Neuronal stem cell (in vitro differentiated cells): ENCODE results near the gene SZT2.

Experiments
- DNase-seq: peaks from one replicate; pipeline ENCODE4 v3.0.0-alpha.2; 2013; ENCODE audit warnings: low spot score
- H2AFZ ChIP-seq: one replicate; pipeline ENCODE4 v1.6.1; 2013; ENCODE audit warnings: mild to moderate bottlenecking, low read length, inconsistent platforms
- H2AK5ac ChIP-seq: 2 replicates; pipeline ENCODE4 v1.6.1; 2013; ENCODE audit warnings: low read depth, mild to moderate bottlenecking, inconsistent platforms, low read length, moderate library complexity, mixed read lengths
- H2BK120ac ChIP-seq: 2 replicates; pipeline ENCODE4 v1.6.1; 2013; ENCODE audit warnings: low read depth, mild to moderate bottlenecking, inconsistent platforms, low read length, moderate library complexity, mixed read lengths
- H2BK12ac ChIP-seq: one replicate; pipeline ENCODE4 v1.6.1; 2013; ENCODE audit warnings: low read length, inconsistent platforms
- H2BK15ac ChIP-seq: 2 replicates; pipeline ENCODE4 v1.6.1; 2013; ENCODE audit warnings: mild to moderate bottlenecking, low read length, inconsistent platforms, mixed read lengths
- H2BK5ac ChIP-seq: one replicate; pipeline ENCODE4 v1.6.1; 2013; ENCODE audit warnings: inconsistent platforms, mild to moderate bottlenecking, low read length, moderate library complexity
- H3K14ac ChIP-seq: one replicate; pipeline ENCODE4 v1.6.1; 2013; ENCODE audit warnings: low read length, inconsistent platforms
- H3K18ac ChIP-seq: 2 replicates; pipeline ENCODE4 v1.6.1; 2013; ENCODE audit warnings: low read length, inconsistent platforms
- H3K23ac ChIP-seq: 2 replicates; pipeline ENCODE4 v1.6.1; 2013; ENCODE audit warnings: low read depth, mild to moderate bottlenecking, mixed read lengths, low read length, inconsistent platforms; ENCODE audit not compliant: poor library complexity
- H3K27ac ChIP-seq: replicated peaks from 3 replicates; pipeline ENCODE4 v1.5.1; 2013; ENCODE audit warnings: low read length, inconsistent platforms
- H3K27me3 ChIP-seq, 3 experiments: 2 replicates each; pipeline ENCODE4 v1.6.1; 2013; ENCODE audit warnings: low read length in 3 of 3, mild to moderate bottlenecking in 2 of 3, inconsistent platforms in 1 of 3, low read depth in 1 of 3, mixed read lengths in 1 of 3, moderate library complexity in 1 of 3; ENCODE audit not compliant: control insufficient read depth in 3 of 3, insufficient read depth in 3 of 3
- H3K36me3 ChIP-seq, 2 donors: replicated peaks in 1 of 2; 2 replicates each; pipeline ENCODE4 v1.6.1; 2013; ENCODE audit warnings: low read length in 2 of 2; ENCODE audit not compliant: control insufficient read depth in 2 of 2, insufficient read depth in 2 of 2
- H3K4ac ChIP-seq: 2 replicates; pipeline ENCODE4 v1.6.1; 2013; ENCODE audit warnings: inconsistent platforms, mild to moderate bottlenecking, low read length, moderate library complexity
- H3K4me1 ChIP-seq, 2 donors: 1 replicate in 1 of 2; 2 replicates in 1 of 2; pipeline ENCODE4 v1.6.1; 2013; ENCODE audit warnings: low read length in 2 of 2, low read depth in 1 of 2; ENCODE audit not compliant: control insufficient read depth in 2 of 2, insufficient read depth in 1 of 2
- H3K4me2 ChIP-seq: one replicate; pipeline ENCODE4 v1.6.1; 2013; ENCODE audit warnings: mild to moderate bottlenecking, low read length, inconsistent platforms; ENCODE audit not compliant: insufficient read depth, poor library complexity, severe bottlenecking
- H3K4me3 ChIP-seq, 2 donors: 2 replicates each; pipeline ENCODE4 v1.5.1; 2013; ENCODE audit warnings: low read length in 2 of 2, mild to moderate bottlenecking in 2 of 2, inconsistent platforms in 1 of 2, moderate library complexity in 1 of 2
- H3K79me1 ChIP-seq: one replicate; pipeline ENCODE4 v1.6.1; 2013; ENCODE audit warnings: low read depth, mild to moderate bottlenecking, inconsistent platforms, low read length, moderate library complexity
- H3K9ac ChIP-seq: one replicate; pipeline ENCODE4 v1.6.1; 2013; ENCODE audit warnings: mild to moderate bottlenecking, low read depth, low read length, inconsistent platforms; ENCODE audit not compliant: poor library complexity
- H3K9me3 ChIP-seq, 2 donors: replicated peaks in 1 of 2; 2 replicates each; pipeline versions ENCODE3 to v1.6.1; 2013; ENCODE audit warnings: low read length in 2 of 2, mild to moderate bottlenecking in 2 of 2, inconsistent platforms in 1 of 2, low read depth in 1 of 2, mixed read lengths in 1 of 2, moderate library complexity in 1 of 2; ENCODE audit not compliant: control insufficient read depth in 2 of 2, insufficient read depth in 1 of 2
- H4K8ac ChIP-seq: one replicate; pipeline ENCODE4 v1.6.1; 2013; ENCODE audit warnings: low read depth, mild to moderate bottlenecking, inconsistent platforms, low read length, moderate library complexity
- H4K91ac ChIP-seq: one replicate; pipeline ENCODE4 v1.6.1; 2013; ENCODE audit warnings: low read length, low read depth, mild to moderate bottlenecking, inconsistent platforms; ENCODE audit not compliant: poor library complexity
- WGBS, 2 donors: extraction: QIAGEN DNeasy Blood & Tissue Kit; methylation state at CpG; one replicate each; pipeline ENCODE4 v1.1.7; 2013; ENCODE audit warnings: missing lambda C conversion rate in 2 of 2, mixed read lengths in 1 of 2; ENCODE audit not compliant: insufficient read length in 2 of 2, insufficient replicate concordance in 1 of 2; ENCODE audit errors: extremely low coverage in 2 of 2; 5-methylcytosine and 5-hydroxymethylcytosine counted together

SZT2 gene

DNA sequence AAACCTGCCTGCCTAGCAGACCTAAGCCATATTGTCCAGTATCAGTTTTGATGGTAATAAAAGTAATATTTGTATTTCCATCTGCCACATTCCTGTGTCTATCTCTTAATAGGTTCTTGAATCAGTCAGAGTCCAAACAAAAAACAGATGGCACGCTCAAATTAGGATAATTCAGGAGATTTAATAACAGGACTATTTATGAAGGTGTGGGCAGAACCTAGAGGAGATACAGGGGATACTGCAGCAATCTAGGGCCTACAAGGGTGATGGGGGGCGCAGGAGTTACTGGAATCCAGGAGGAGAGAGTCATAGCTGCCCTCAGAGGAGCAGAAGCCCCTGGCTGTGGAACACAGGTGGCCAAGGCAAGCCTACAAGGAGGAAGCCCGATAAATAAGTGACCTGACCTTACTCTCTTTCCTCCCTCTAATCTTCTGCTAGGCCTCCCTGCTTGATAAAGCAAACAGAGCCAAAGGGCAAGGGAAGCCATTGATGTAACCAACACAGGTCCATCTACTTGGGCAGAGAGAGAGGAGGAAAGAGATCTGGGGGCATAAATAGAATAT is 75.9 kb downstream of the SZT2 start:
- H2BK120ac ChIP-seq = no peak overlapping the region
- no peak overlapping the region for H3K4me2 ChIP-seq
- WGBS, 2 donors = no CpG with 5 or more reads among the region's 3 CpGs
- no peak overlapping the region for H2AFZ ChIP-seq
- H3K4ac ChIP-seq = no peak overlapping the region
- no peaks in the 10 kb centered on the region for H3K4me1 ChIP-seq
- no peak overlapping the region for H3K27ac ChIP-seq
- H4K91ac ChIP-seq = no peak overlapping the region
- no peak overlapping the region for H2BK5ac ChIP-seq
- no peak for DNase-seq
- no peak overlapping the region for H2BK12ac ChIP-seq
- no peak overlapping the region for H4K8ac ChIP-seq
- H2AK5ac ChIP-seq = no peak overlapping the region
- no peaks in the 10 kb centered on the region for H3K79me1 ChIP-seq
- no peaks in the 10 kb centered on the region for H3K36me3 ChIP-seq
- H3K27me3 ChIP-seq = no peaks in the 10 kb centered on the region
- H2BK15ac ChIP-seq = no peak overlapping the region
- H3K18ac ChIP-seq = no peak overlapping the region
- no peak overlapping the region for H3K23ac ChIP-seq
- no peak overlapping the region for H3K14ac ChIP-seq
- no peak overlapping the region for H3K4me3 ChIP-seq
- H3K9me3 ChIP-seq = peaks cover 2 to 3% of the 10 kb centered on the region in 2 donors
- no peak overlapping the region for H3K9ac ChIP-seq

GRCh38 chr1:43466403-43466802 is 76.7 kb downstream of the SZT2 start:
- no peaks in the 10 kb centered on the region for H3K27me3 ChIP-seq
- no peak overlapping the region for H3K18ac ChIP-seq
- no peaks in the 10 kb centered on the region for H3K79me1 ChIP-seq
- no peak overlapping the region for H2BK120ac ChIP-seq
- no peak overlapping the region for H3K27ac ChIP-seq
- no peak overlapping the region for H2AK5ac ChIP-seq
- no peak overlapping the region for H3K4ac ChIP-seq
- peaks cover 2 to 3% of the 10 kb centered on the region in 2 donors for H3K9me3 ChIP-seq
- H3K4me1 ChIP-seq = no peaks in the 10 kb centered on the region
- no peak overlapping the region for H4K8ac ChIP-seq
- no peak overlapping the region for H3K23ac ChIP-seq
- H3K4me2 ChIP-seq = no peak overlapping the region
- H2BK15ac ChIP-seq = no peak overlapping the region
- no peak overlapping the region for H2BK5ac ChIP-seq
- H3K4me3 ChIP-seq = no peak overlapping the region
- no peak overlapping the region for H2AFZ ChIP-seq
- H3K14ac ChIP-seq = no peak overlapping the region
- H3K36me3 ChIP-seq = no peaks in the 10 kb centered on the region
- H2BK12ac ChIP-seq = no peak overlapping the region
- no peak for DNase-seq
- H4K91ac ChIP-seq = no peak overlapping the region
- no peak overlapping the region for H3K9ac ChIP-seq
- no CpG with 5 or more reads among the region's 2 CpGs for WGBS, 2 donors

DNA sequence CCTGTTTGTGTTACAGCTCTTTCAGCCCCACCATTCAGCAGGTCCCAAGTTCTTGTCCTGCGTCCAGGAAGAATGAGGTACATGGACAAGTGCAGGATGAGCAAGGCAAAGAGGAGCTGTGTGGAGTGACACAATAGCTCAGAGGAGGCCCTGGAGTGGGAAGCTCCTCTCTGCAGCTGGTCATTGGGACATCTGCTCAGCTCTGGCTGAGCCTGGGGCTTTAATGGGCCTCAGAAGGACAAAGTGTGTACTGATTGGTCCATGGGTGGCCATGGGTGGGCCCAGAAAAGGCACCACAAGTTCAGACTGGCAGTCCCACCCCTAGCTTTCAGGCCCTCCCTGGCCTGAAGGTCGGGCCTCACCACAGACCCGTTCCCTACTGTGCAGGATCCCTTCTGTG is 78.7 kb downstream of the SZT2 start:
- no peaks in the 10 kb centered on the region for H3K36me3 ChIP-seq
- H2BK5ac ChIP-seq = no peak overlapping the region
- no peak overlapping the region for H4K8ac ChIP-seq
- H3K79me1 ChIP-seq = no peaks in the 10 kb centered on the region
- no peak overlapping the region for H3K14ac ChIP-seq
- no peaks in the 10 kb centered on the region for H3K4me1 ChIP-seq
- H2AK5ac ChIP-seq = no peak overlapping the region
- H3K23ac ChIP-seq = no peak overlapping the region
- no peak overlapping the region for H2BK120ac ChIP-seq
- H3K27me3 ChIP-seq = no peaks in the 10 kb centered on the region
- peak overlapping the region in 1 of 2 donors; percentile 45 for H3K4me3 ChIP-seq
- H3K9me3 ChIP-seq = peaks cover 2 to 3% of the 10 kb centered on the region in 2 donors
- peak overlapping the region; percentile 4 for H2BK12ac ChIP-seq
- no peak overlapping the region for H3K27ac ChIP-seq
- WGBS, 2 donors = no CpG with 5 or more reads among the region's 3 CpGs
- no peak overlapping the region for H3K4me2 ChIP-seq
- H2BK15ac ChIP-seq = no peak overlapping the region
- H4K91ac ChIP-seq = no peak overlapping the region
- no peak overlapping the region for H2AFZ ChIP-seq
- H3K4ac ChIP-seq = no peak overlapping the region
- DNase-seq = no peak
- H3K18ac ChIP-seq = no peak overlapping the region
- H3K9ac ChIP-seq = no peak overlapping the region

DNA sequence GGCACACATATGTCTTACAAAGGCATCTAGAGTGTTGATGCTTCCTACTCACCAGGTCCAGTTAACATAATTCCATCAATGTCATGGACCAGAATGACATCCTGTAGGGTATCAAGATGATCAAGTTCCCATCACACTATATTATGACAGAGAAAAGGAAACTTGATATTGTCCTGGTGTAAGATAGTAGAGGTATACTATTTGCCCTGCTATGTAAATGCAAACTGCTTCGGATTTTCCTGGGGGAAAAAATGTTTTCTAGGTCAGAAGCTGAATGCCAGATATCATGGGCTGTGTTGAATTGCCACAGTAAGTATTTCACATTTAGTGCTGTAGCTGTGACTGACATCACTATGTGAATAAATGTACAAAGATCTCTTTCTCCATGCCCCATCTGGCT is 80.2 kb downstream of the SZT2 start:
- Histone ChIP-seq H2AFZ (no peak overlapping the region), H3K4me2 (no peak overlapping the region), H3K23ac (no peak overlapping the region), H3K36me3 (no peaks in the 10 kb centered on the region), H3K4me1 (no peaks in the 10 kb centered on the region), H2BK15ac (no peak overlapping the region), H2BK120ac (no peak overlapping the region), H3K4ac (no peak overlapping the region), H4K91ac (no peak overlapping the region), H2BK12ac (no peak overlapping the region), H3K9me3 (peaks cover 2 to 3% of the 10 kb centered on the region in 2 donors), H3K14ac (no peak overlapping the region), H4K8ac (no peak overlapping the region), H2BK5ac (no peak overlapping the region), H3K9ac (no peak overlapping the region), H3K27ac (no peak overlapping the region), H3K18ac (no peak overlapping the region), H2AK5ac (no peak overlapping the region), H3K27me3 (no peaks in the 10 kb centered on the region), H3K79me1 (no peaks in the 10 kb centered on the region), H3K4me3 (no peak overlapping the region)
- WGBS, 2 donors = no CpG with 5 or more reads among the region's 1 CpG
- DNase-seq = no peak
